Gastrocnemius medialis (tissue), 4 donors: ENCODE measurements around the gene PFDN2. TPM values are rescaled to one million over a fixed set of nuclear protein-coding genes. Genes with fewer than 3 reads are reported as not detected.

Experiments
- ATAC-seq, 2 donors: fragments of 150-250 bp; one replicate each; pipeline ENCODE4 v1.9.1; 2016
- DNase-seq, 2 donors: peaks; one replicate each; pipeline ENCODE4 v3.0.0-alpha.2; 2019
- H3K27ac ChIP-seq, 4 donors: fragments of 200-600 bp; sonication (generic); 1 replicate in 1 of 4; 2 replicates in 3 of 4; pipeline ENCODE4 v1.5.1; 2016 to 2018; ENCODE audit warnings: mild to moderate bottlenecking in 2 of 4, moderate library complexity in 1 of 4
- H3K27me3 ChIP-seq, 3 donors: fragments of 200-600 bp; sonication (generic) in 2 of 3; 1 replicate in 1 of 3; 2 replicates in 2 of 3; pipeline versions ENCODE4 v1.5.1 to v1.6.0; 2016 to 2019; ENCODE audit warnings: mild to moderate bottlenecking in 1 of 3, moderate library complexity in 1 of 3
- H3K36me3 ChIP-seq, 2 donors: fragments of 200-600 bp; sonication (generic) in 1 of 2; one replicate each; pipeline ENCODE4 v1.5.1; 2017 to 2018
- H3K4me1 ChIP-seq, 2 donors: fragments of 200-600 bp; sonication (generic) in 1 of 2; one replicate each; pipeline ENCODE4 v1.5.1; 2016 to 2017; ENCODE audit warnings: mild to moderate bottlenecking in 2 of 2
- H3K4me3 ChIP-seq, 4 donors: fragments of 200-600 bp; sonication (generic) in 3 of 4; 1 replicate in 1 of 4; 2 replicates in 3 of 4; pipeline ENCODE4 v1.5.1; 2016 to 2019; ENCODE audit warnings: mild to moderate bottlenecking in 2 of 4
- H3K9me3 ChIP-seq, 3 donors: fragments of 200-600 bp; sonication (generic) in 2 of 3; 1 replicate in 1 of 3; 2 replicates in 2 of 3; pipeline ENCODE4 v1.5.1; 2016 to 2019
- POLR2A ChIP-seq, 2 donors: fragments of 450-650 bp; IDR thresholded peaks; one replicate each; pipeline ENCODE4 v1.6.1; 2017; ENCODE audit warnings: antibody characterized with exemption in 2 of 2, mild to moderate bottlenecking in 2 of 2, moderate library complexity in 2 of 2
- in situ Hi-C, 4 donors: fragments of 200-750 bp; cut with MboI; loops; one replicate each; pipeline versions ENCODE4 v1.15.0 to v1.8.0; 2017; ENCODE audit warnings: low sequenced_read_pairs in 4 of 4
- intact Hi-C: fragments of 100-400 bp; cut with DNase I; formaldehyde crosslinking; loops from one replicate; pipeline ENCODE4 v1.15.1; 2023; ENCODE audit warnings: low total_unique reads
- total RNA-seq, 4 donors: library from RNA; depleted of rRNA; stranded (reverse); fragments of >200 nt; gene quantifications; one replicate each; pipeline versions ENCODE4 v1.1.0 to v1.2.3, GENCODE V29; 2016
- TF ChIP-seq, protein P1 (sequence below), 5 experiments: fragments of 450-650 bp in 3 of 5; fragments of 200-600 bp in 2 of 5; sonication (generic) in 2 of 5; IDR thresholded peaks in 4 of 5; conservative IDR thresholded peaks in 1 of 5; 1 replicate in 4 of 5; 2 replicates in 1 of 5; pipeline ENCODE4 v1.5.1; 2016 to 2019; ENCODE audit warnings: antibody characterized with exemption in 5 of 5, mild to moderate bottlenecking in 3 of 5, moderate library complexity in 3 of 5

Gene PFDN2
- total RNA-seq, 4 donors from 2014 or later: 62.4 to 106 (median 74.1) TPM

GRCh38 chr1:161077426-161077825 lies 40.4 kb downstream of the PFDN2 start:
- no peak for ATAC-seq
- H3K36me3 ChIP-seq: no peaks in the 10 kb centered on the region
- no peaks in the 10 kb centered on the region for H3K4me1 ChIP-seq
- H3K9me3 ChIP-seq: no peaks in the 10 kb centered on the region
- no peak for DNase-seq
- H3K4me3 ChIP-seq: no peak overlapping the region
- TF ChIP-seq, protein P1, sequence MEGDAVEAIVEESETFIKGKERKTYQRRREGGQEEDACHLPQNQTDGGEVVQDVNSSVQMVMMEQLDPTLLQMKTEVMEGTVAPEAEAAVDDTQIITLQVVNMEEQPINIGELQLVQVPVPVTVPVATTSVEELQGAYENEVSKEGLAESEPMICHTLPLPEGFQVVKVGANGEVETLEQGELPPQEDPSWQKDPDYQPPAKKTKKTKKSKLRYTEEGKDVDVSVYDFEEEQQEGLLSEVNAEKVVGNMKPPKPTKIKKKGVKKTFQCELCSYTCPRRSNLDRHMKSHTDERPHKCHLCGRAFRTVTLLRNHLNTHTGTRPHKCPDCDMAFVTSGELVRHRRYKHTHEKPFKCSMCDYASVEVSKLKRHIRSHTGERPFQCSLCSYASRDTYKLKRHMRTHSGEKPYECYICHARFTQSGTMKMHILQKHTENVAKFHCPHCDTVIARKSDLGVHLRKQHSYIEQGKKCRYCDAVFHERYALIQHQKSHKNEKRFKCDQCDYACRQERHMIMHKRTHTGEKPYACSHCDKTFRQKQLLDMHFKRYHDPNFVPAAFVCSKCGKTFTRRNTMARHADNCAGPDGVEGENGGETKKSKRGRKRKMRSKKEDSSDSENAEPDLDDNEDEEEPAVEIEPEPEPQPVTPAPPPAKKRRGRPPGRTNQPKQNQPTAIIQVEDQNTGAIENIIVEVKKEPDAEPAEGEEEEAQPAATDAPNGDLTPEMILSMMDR (IDR thresholded peaks at IDR 0.05 in 4 of 5, conservative IDR thresholded peaks at IDR 0.05 in 1 of 5): no peak
- TF ChIP-seq POLR2A (IDR thresholded peaks at IDR 0.05): no peak
- intact Hi-C loops: no loop called here
- no peak overlapping the region for H3K27ac ChIP-seq
- no peaks in the 10 kb centered on the region for H3K27me3 ChIP-seq
- in situ Hi-C loops: no loop called here

GRCh38 chr1:161076410-161076809 lies 41.4 kb downstream of the PFDN2 start:
- Histone ChIP-seq H3K9me3 (no peaks in the 10 kb centered on the region), H3K27ac (no peak overlapping the region), H3K4me1 (no peaks in the 10 kb centered on the region), H3K27me3 (no peaks in the 10 kb centered on the region), H3K4me3 (no peak overlapping the region), H3K36me3 (no peaks in the 10 kb centered on the region)
- TF ChIP-seq POLR2A (IDR thresholded peaks at IDR 0.05): no peak
- TF ChIP-seq, protein P1 (IDR thresholded peaks at IDR 0.05 in 4 of 5, conservative IDR thresholded peaks at IDR 0.05 in 1 of 5): no peak
- ATAC-seq (no peak), DNase-seq (no peak)
- intact Hi-C loops (no loop called here), in situ Hi-C loops (no loop called here)

DNA sequence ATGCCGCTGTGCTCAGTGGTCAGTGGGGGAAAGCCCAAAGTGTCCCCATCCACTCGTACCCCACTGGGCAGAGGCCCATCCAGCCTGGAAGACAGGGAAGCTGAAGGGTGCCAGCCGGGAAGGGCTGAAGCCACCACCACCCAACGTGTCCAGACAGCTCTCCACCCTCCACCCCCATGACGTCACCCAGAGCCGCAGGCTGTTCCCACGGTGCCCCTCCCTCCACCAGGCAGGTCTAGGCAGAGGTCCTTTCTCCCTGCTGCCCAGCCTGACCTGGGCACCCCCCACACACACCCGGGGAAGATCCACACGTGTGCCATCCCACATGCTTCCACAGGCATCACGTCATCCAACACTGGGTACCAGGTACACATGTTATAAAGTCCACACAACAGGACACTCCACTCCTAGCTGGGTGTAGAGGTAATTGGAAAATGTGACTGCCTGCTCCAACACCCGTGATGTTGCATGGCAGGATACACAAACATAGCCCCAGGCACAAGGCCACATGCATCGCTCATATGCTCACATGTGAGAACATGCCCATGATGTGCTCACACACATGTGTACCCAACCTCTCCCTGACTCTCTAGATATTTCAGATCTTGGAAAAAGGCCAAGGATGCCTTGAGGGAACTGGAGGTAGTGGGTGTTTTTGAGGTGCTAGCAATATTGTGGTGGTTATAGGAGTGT lies 43.0 kb downstream of the PFDN2 start:
- no peak for ATAC-seq
- H3K27ac ChIP-seq: no peak overlapping the region
- H3K27me3 ChIP-seq: no peaks in the 10 kb centered on the region
- intact Hi-C loops (no loop called here), in situ Hi-C loops (no loop called here)
- H3K9me3 ChIP-seq: no peaks in the 10 kb centered on the region
- no peaks in the 10 kb centered on the region for H3K4me1 ChIP-seq
- DNase-seq: no peak
- H3K36me3 ChIP-seq: no peaks in the 10 kb centered on the region
- no peak for TF ChIP-seq POLR2A (IDR thresholded peaks at IDR 0.05)
- TF ChIP-seq, protein P1 (IDR thresholded peaks at IDR 0.05 in 4 of 5, conservative IDR thresholded peaks at IDR 0.05 in 1 of 5): no peak
- H3K4me3 ChIP-seq: no peak overlapping the region

DNA sequence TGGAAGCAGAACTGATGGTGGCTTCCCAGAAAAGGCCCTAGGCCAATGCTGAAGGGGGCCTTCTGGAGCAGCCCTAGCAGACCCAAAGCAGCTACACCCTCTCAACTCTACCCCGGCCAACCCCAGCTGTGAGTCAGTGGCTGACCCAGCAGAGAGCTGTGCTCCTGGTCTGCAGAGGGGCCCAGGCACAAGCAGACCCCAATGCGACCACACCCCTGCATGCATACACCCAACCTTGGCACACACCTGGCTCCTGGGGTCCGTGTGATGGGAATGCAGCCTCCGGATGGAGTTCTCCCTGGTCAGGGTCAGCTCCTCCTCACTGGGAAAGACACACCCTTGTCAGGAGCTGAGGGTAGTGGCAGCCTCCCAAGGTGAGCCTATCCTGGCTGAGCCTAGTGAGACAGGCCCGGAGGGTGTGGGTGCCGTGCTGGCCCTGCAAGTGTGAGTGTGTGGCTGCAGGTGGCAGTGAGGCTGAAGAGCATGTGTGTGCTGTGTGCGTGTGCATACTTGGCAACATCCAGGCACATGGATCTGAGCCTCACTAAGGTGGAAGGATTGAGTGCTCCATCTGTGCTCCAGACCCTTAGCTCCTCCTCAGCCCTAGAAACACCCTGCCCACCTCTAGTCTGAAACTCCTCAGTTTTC lies 44.2 kb downstream of the PFDN2 start:
- no peak for ATAC-seq
- no peak overlapping the region for H3K27ac ChIP-seq
- no peaks in the 10 kb centered on the region for H3K9me3 ChIP-seq
- TF ChIP-seq, protein P1 (IDR thresholded peaks at IDR 0.05 in 4 of 5, conservative IDR thresholded peaks at IDR 0.05 in 1 of 5): no peak
- TF ChIP-seq POLR2A (IDR thresholded peaks at IDR 0.05): no peak
- H3K36me3 ChIP-seq: no peaks in the 10 kb centered on the region
- no peaks in the 10 kb centered on the region for H3K4me1 ChIP-seq
- no peak for DNase-seq
- intact Hi-C loops (no loop called here), in situ Hi-C loops (no loop called here)
- H3K27me3 ChIP-seq: no peaks in the 10 kb centered on the region
- H3K4me3 ChIP-seq: no peak overlapping the region
